WI38 (cell line): Measurements from ENCODE around the gene BDKRB2.

Source experiments
- H3K4me3 ChIP-seq: 2 replicates; pipeline ENCODE4 v1.5.1; 2011; ENCODE audit warnings: low read depth, mild to moderate bottlenecking, control low read depth, low read length
- TF ChIP-seq, protein P1 (sequence below): IDR thresholded peaks from 2 replicates; pipeline ENCODE4 v1.5.1; 2012; ENCODE audit warnings: low read depth, mild to moderate bottlenecking, control low read depth, low read length

Gene BDKRB2

DNA sequence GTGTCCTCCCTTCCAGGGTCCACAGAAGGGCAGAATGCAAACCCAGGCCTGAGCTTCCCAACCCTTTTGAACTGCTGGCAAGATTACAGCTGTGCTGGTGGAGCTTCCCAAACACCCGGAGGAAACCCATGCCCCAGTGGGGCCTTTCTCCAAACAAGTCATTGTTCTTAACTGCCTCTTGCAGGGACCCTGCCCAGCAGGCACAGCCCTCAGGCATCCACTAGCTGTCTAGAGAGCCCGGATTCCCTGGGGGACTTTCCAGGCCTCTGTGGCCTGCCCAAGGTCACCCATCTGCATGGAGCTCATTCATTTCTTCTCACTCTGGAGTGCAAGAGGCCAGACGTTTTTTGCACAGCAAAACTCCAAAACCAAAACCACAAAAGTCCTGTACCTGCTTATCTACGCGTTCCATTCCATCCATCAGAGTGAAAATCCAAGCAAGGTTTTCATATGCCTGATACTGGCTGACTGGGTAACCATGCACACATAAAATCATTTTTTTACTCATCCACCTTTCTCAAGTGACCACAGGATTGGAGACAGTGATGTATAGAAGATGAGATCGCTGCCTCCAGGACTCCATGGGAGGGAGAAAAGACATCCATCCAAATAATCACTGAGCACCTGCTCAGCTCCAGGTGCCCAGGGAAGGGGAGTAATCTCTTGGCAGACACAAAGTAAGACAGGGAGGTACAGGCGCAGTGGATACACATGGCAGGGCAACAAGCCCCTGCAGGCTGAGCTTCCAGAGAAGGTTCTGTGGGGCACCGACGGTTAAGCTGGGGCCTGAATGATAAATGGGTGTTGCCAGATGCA, 17.2 kb upstream of the BDKRB2 start:
- TF ChIP-seq, protein P1, sequence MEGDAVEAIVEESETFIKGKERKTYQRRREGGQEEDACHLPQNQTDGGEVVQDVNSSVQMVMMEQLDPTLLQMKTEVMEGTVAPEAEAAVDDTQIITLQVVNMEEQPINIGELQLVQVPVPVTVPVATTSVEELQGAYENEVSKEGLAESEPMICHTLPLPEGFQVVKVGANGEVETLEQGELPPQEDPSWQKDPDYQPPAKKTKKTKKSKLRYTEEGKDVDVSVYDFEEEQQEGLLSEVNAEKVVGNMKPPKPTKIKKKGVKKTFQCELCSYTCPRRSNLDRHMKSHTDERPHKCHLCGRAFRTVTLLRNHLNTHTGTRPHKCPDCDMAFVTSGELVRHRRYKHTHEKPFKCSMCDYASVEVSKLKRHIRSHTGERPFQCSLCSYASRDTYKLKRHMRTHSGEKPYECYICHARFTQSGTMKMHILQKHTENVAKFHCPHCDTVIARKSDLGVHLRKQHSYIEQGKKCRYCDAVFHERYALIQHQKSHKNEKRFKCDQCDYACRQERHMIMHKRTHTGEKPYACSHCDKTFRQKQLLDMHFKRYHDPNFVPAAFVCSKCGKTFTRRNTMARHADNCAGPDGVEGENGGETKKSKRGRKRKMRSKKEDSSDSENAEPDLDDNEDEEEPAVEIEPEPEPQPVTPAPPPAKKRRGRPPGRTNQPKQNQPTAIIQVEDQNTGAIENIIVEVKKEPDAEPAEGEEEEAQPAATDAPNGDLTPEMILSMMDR = no peak

DNA sequence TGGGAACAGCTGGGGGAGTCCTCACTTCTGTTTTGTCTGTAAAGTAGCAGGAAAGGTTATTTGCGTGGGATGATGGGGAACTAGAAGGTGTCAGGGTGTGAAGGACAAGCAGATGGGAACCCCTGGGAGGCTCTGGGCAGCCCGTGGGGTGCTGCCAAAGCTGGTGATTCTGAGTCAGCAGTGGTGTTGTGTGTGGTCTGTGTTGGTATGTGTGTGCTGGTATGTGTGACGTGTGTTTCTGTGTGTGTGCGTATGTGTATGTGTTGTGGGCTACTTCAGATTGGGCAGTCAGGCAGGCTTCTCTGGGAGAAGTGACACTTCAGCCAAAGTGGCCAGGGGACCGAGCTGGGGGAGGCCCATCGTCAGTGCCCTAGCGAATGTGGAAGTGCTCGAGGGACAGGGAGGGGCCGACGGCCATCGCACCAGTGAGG, 15.3 kb upstream of the BDKRB2 start:
- TF ChIP-seq, protein P1 = no peak

More for the DNA sequence above, 17.2 kb upstream of the BDKRB2 start:
- no peak overlapping the region for H3K4me3 ChIP-seq

DNA sequence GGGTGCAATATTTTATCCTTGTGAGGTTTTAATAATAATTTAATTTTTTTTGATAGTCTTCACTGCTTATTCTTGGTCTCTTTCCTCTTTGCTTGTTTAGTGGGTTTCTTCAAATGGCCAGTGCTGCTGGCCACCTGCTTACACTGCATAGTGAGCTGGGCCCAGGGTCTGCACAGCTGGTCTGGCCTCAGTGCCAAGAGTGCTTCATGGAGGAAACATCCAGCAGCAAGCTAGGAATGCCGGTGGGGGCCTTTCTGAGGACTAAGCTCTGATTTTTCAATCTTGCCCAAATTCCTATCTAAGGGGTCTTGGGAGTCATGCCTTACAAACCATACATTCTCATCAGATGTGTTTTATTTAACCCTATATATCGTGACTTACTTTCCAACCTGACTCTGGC, 13.3 kb upstream of the BDKRB2 start:
- no peak overlapping the region for H3K4me3 ChIP-seq
- TF ChIP-seq, protein P1 = no peak

More for the DNA sequence above, 15.3 kb upstream of the BDKRB2 start:
- no peak overlapping the region for H3K4me3 ChIP-seq

GRCh38 chr14:96191841-96192462, 12.7 kb upstream of the BDKRB2 start:
- H3K4me3 ChIP-seq = no peak overlapping the region
- TF ChIP-seq, protein P1 = no peak

GRCh38 chr14:96192975-96193805, 11.4 kb upstream of the BDKRB2 start:
- TF ChIP-seq, protein P1 = no peak
- no peak overlapping the region for H3K4me3 ChIP-seq

DNA sequence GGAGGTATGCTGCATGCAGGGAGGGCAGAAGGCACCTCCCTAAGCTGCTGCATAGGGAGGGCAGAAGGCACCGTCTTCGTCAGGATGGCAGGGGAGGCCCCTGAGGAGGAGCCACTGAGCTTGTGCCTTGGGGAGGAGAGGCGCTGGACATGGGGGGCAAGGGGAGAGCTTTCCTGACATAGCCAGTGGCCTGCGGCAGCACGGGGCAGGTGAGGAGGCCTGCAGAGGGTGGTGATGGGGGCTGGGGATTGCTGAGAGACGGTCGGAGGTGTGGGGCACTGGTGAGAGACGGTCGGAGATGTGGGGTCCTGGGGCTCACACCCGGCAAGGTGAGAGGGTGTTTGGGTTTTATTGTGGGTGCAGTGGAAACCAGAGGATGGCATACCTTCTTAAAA, 10.4 kb upstream of the BDKRB2 start:
- TF ChIP-seq, protein P1 = no peak
- no peak overlapping the region for H3K4me3 ChIP-seq
